ENCODE results near the gene RRAGD.
"Not testable (repeated sequence)": the region's sequence is repeated elsewhere in the genome, so short reads cannot be mapped to it uniquely, and the experiment has no call there.

Gene RRAGD

GRCh38 chr6:89411145-89412070, 665 bp downstream of the RRAGD start:
- no peak for DNase-seq (ENCODE audit: low read depth in 2 of 2)

GRCh38 chr6:89410788-89411144, 1.3 kb downstream of the RRAGD start:
- no peak for DNase-seq (ENCODE audit: low read depth in 2 of 2)

- no peak for DNase-seq (ENCODE audit: low read depth in 2 of 2)
Measured at GRCh38 chr6:89410231-89410761, 1.8 kb downstream of the RRAGD start.

GRCh38 chr6:89409461-89410035, 2.5 kb downstream of the RRAGD start:
- no peak for DNase-seq (ENCODE audit: low read depth in 2 of 2)

GRCh38 chr6:89406141-89406540, 5.9 kb downstream of the RRAGD start:
- DNase-seq (ENCODE audit: low read depth in 2 of 2) = no peak

GRCh38 chr6:89404512-89404911, 7.6 kb downstream of the RRAGD start:
- no peak for DNase-seq (ENCODE audit: low read depth in 2 of 2)

GRCh38 chr6:89402776-89403175, 9.3 kb downstream of the RRAGD start:
- DNase-seq (ENCODE audit: low read depth in 2 of 2) = no peak

- DNase-seq (ENCODE audit: low read depth in 2 of 2) = no peak
Measured at GRCh38 chr6:89400912-89401399, 11.1 kb downstream of the RRAGD start.

GRCh38 chr6:89400050-89400449, 12.0 kb downstream of the RRAGD start:
- DNase-seq (ENCODE audit: low read depth in 2 of 2) = no peak

- DNase-seq (ENCODE audit: low read depth in 2 of 2) = no peak
Measured at GRCh38 chr6:89398762-89399525, 13.1 kb downstream of the RRAGD start.

GRCh38 chr6:89397884-89398283, 14.2 kb downstream of the RRAGD start:
- not testable (repeated sequence) for DNase-seq (ENCODE audit: low read depth in 2 of 2)

- no peak for DNase-seq (ENCODE audit: low read depth in 2 of 2)
Measured at GRCh38 chr6:89393659-89394058, 18.4 kb downstream of the RRAGD start.

- no peak for DNase-seq (ENCODE audit: low read depth in 2 of 2)
Measured at GRCh38 chr6:89392823-89393222, 19.2 kb downstream of the RRAGD start.

- DNase-seq (ENCODE audit: low read depth in 2 of 2) = no peak
Measured at GRCh38 chr6:89388846-89389245, 23.2 kb downstream of the RRAGD start.

GRCh38 chr6:89387516-89388201, 24.4 kb downstream of the RRAGD start:
- no peak for DNase-seq (ENCODE audit: low read depth in 2 of 2)

GRCh38 chr6:89386917-89387491, 25.1 kb downstream of the RRAGD start:
- DNase-seq (ENCODE audit: low read depth in 2 of 2) = no peak

GRCh38 chr6:89385846-89386245, 26.2 kb downstream of the RRAGD start:
- DNase-seq (ENCODE audit: low read depth in 2 of 2) = no peak

- no peak for DNase-seq (ENCODE audit: low read depth in 2 of 2)
Measured at GRCh38 chr6:89385156-89385667, 26.9 kb downstream of the RRAGD start.

- no peak for DNase-seq (ENCODE audit: low read depth in 2 of 2)
Measured at GRCh38 chr6:89381031-89381430, 31.0 kb downstream of the RRAGD start.

GRCh38 chr6:89379281-89379680, 32.8 kb downstream of the RRAGD start:
- DNase-seq (ENCODE audit: low read depth in 2 of 2) = no peak

GRCh38 chr6:89378628-89379027, 33.4 kb downstream of the RRAGD start:
- no peak for DNase-seq (ENCODE audit: low read depth in 2 of 2)

All from activated CD8-positive, alpha-beta memory T cell treated with anti-CD3 and anti-CD28 coated beads for 4 hours (primary cell).